Endothelial cell of umbilical vein (primary cell): ENCODE results near the gene IGFBP6. TPM values are rescaled to one million over a fixed set of nuclear protein-coding genes. Genes with fewer than 3 reads are reported as not detected.

Experiments
- BruUV-seq: library from RNA; stranded (reverse); fragments of 400-500 nt; replicated peaks from 2 replicates; lab custom pipeline; 2021; lab: Mats Ljungman, UMichigan
- CTCF ChIA-PET: fragments of 300-600, 350-600 bp; sonication (Branson Sonifier 250); formaldehyde crosslinking; loops from one replicate; lab custom pipeline; 2021; ENCODE audit warnings: antibody characterized with exemption, inconsistent platforms; lab: Charles Lee
- POLR2A ChIA-PET: fragments of 300-600, 350-600 bp; sonication (Branson Sonifier 250); formaldehyde crosslinking; loops from one replicate; lab custom pipeline; 2021; ENCODE audit warnings: antibody characterized with exemption, inconsistent platforms; lab: Charles Lee
- DNase-seq: peaks from one replicate; pipeline ENCODE4 v3.0.0-alpha.2; 2011; ENCODE audit warnings: low read depth, low spot score
- FAIRE-seq: peaks from 2 replicates; lab custom pipeline; 2011; peaks lifted over from hg19 to GRCh38; lab: Jason Lieb, UNC
- H2AFZ ChIP-seq: 2 replicates; pipeline ENCODE4 v1.6.0; 2012; ENCODE audit warnings: low read depth, low read length, control low read depth, inconsistent platforms
- H3K27ac ChIP-seq: 2 replicates; pipeline ENCODE4 v1.5.1; 2011; ENCODE audit warnings: low read depth, mild to moderate bottlenecking, control low read depth, low read length, moderate library complexity; ENCODE audit not compliant: insufficient read depth
- H3K27me3 ChIP-seq, 2 experiments: 2 replicates each; pipeline versions ENCODE4 v1.6.0 to v1.6.1; 2011; ENCODE audit warnings: low read length in 2 of 2, mixed read lengths in 1 of 2; ENCODE audit not compliant: control insufficient read depth in 2 of 2, insufficient read depth in 2 of 2
- H3K36me3 ChIP-seq, 2 experiments: 2 replicates in 1 of 2; 3 replicates in 1 of 2; pipeline ENCODE4 v1.5.1; 2011; ENCODE audit warnings: low read length in 2 of 2, mild to moderate bottlenecking in 1 of 2, moderate library complexity in 1 of 2; ENCODE audit not compliant: control insufficient read depth in 2 of 2, insufficient read depth in 2 of 2; ENCODE audit errors: extremely low read depth in 1 of 2
- H3K4me1 ChIP-seq: 3 replicates; pipeline ENCODE4 v1.5.1; 2011; ENCODE audit warnings: mild to moderate bottlenecking, low read length; ENCODE audit not compliant: control insufficient read depth, insufficient read depth; ENCODE audit errors: extremely low read depth
- H3K4me2 ChIP-seq: 2 replicates; pipeline ENCODE4 v1.6.1; 2011; ENCODE audit warnings: low read length, control low read depth, mixed read lengths; ENCODE audit not compliant: insufficient read depth
- H3K4me3 ChIP-seq, 3 experiments: fragments of 200-600 bp in 1 of 3; sonication (generic), shearing (Covaris generic) in 1 of 3; replicated peaks in 1 of 3; 2 replicates each; pipeline ENCODE4 v1.5.1; 2011 to 2016; ENCODE audit warnings: control low read depth in 3 of 3, low read length in 3 of 3, mild to moderate bottlenecking in 2 of 3, inconsistent platforms in 1 of 3, low read depth in 1 of 3, moderate library complexity in 1 of 3; ENCODE audit not compliant: insufficient read depth in 1 of 3
- H3K79me2 ChIP-seq: 2 replicates; pipeline ENCODE4 v1.6.0; 2012; ENCODE audit warnings: low read length, inconsistent platforms; ENCODE audit not compliant: control insufficient read depth, insufficient read depth
- H3K9ac ChIP-seq: replicated peaks from 2 replicates; pipeline ENCODE3; 2011; ENCODE audit warnings: low read length, control low read depth; ENCODE audit not compliant: insufficient read depth; ENCODE audit errors: extremely low read depth
- H3K9me1 ChIP-seq: replicated peaks from 3 replicates; pipeline ENCODE4 v1.6.0; 2011; ENCODE audit warnings: mild to moderate bottlenecking, low read length; ENCODE audit not compliant: control insufficient read depth, insufficient read depth; ENCODE audit errors: extremely low read depth
- H3K9me3 ChIP-seq: replicated peaks from 2 replicates; pipeline ENCODE4 v1.5.1; 2012; ENCODE audit warnings: low read length, inconsistent platforms; ENCODE audit not compliant: control insufficient read depth, insufficient read depth
- H4K20me1 ChIP-seq: replicated peaks from 2 replicates; pipeline ENCODE3; 2011; ENCODE audit warnings: mild to moderate bottlenecking, low read length; ENCODE audit not compliant: control insufficient read depth, insufficient read depth; ENCODE audit errors: extremely low read depth
- GATA2 ChIP-seq: IDR thresholded peaks from 2 replicates; pipeline ENCODE4 v1.7.0; 2011; ENCODE audit warnings: low read depth, mild to moderate bottlenecking, moderate library complexity, mixed read lengths, low read length; ENCODE audit not compliant: insufficient read length, insufficient read depth
- JUN ChIP-seq: IDR thresholded peaks from 2 replicates; pipeline ENCODE4 v1.6.1; 2011; ENCODE audit warnings: borderline replicate concordance, low read depth; ENCODE audit not compliant: insufficient read length, insufficient read depth
- MYC ChIP-seq: IDR thresholded peaks from one replicate; pipeline ENCODE4 v1.6.1; 2011; ENCODE audit warnings: mild to moderate bottlenecking, low read depth, low read length
- POLR2A ChIP-seq: IDR thresholded peaks from 2 replicates; pipeline ENCODE4 v1.6.1; 2012; ENCODE audit warnings: low read depth, mild to moderate bottlenecking, control low read depth, low read length
- dilution Hi-C: fragments of 300-500 bp; cut with MboI; formaldehyde crosslinking; loops from one replicate; pipeline ENCODE4 v1.15.0; 2019; ENCODE audit warnings: low sequenced_read_pairs; ENCODE audit not compliant: extremely low pct_ligation_motif_present
- intact Hi-C: fragments of 100-400 bp; cut with micrococcal nuclease; formaldehyde crosslinking; loops from one replicate; pipeline ENCODE4 v1.10.0; 2022
- polyA plus RNA-seq, 4 experiments: library from polyadenylated mRNA; depleted of rRNA in 3 of 4; stranded (reverse) in 3 of 4; unstranded in 1 of 4; fragments of >200 nt; gene quantifications; 2 replicates each; pipeline versions ENCODE4 v1.2.1 to v1.2.3, GENCODE V29; 2011 to 2012; ENCODE audit warnings: missing spikeins in 1 of 4
- total RNA-seq: library from RNA; stranded (reverse); gene quantifications from 2 replicates; pipeline ENCODE4 v1.2.3, GENCODE V29; 2021
- TF ChIP-seq, protein P1 (sequence below), 2 donors: IDR thresholded peaks; 1 replicate in 1 of 2; 2 replicates in 1 of 2; pipeline ENCODE4 v1.5.1; 2011; ENCODE audit warnings: low read length in 2 of 2, mild to moderate bottlenecking in 2 of 2, moderate library complexity in 2 of 2, control low read depth in 1 of 2, inconsistent platforms in 1 of 2, low read depth in 1 of 2; ENCODE audit not compliant: insufficient read depth in 1 of 2; ENCODE audit errors: extremely low read depth in 1 of 2

The IGFBP6 gene
- total and polyA plus RNA-seq, 2 donors (not counting 3 experiments of a cell fraction or from before 2014, with no cell fraction given): 14.1 to 18.2 TPM

DNA sequence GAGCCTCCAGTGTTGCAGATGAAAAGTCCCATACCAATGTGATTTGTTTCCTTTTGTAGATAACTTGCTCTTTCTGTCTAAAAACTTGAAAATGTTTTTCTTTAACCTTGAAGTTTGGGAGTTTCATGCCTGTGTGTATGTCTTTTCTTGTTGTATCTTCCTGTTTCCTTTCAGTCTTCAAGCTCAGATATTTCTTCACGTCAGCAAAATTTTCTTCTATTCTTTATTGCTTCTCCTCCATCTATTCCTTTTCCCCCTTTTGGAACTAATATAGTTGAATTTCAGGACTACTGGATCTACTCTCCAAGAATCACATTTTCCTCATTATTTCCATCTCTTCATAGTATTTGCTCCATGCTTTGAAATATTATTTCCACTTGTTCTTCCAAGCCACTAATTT is 29.7 kb downstream of the IGFBP6 start:
- dilution Hi-C loops: no loop called here
- Histone ChIP-seq H3K79me2 (no peaks in the 10 kb centered on the region), H3K9me3 (no peaks in the 10 kb centered on the region), H3K4me2 (no peak overlapping the region), H3K9me1 (no peaks in the 10 kb centered on the region), H4K20me1 (no peaks in the 10 kb centered on the region), H3K27me3 (peaks cover 3 to 7% of the 10 kb centered on the region in 2 experiments), H3K27ac (no peak overlapping the region), H2AFZ (no peak overlapping the region), H3K36me3 (no peaks in the 10 kb centered on the region), H3K4me1 (no peaks in the 10 kb centered on the region), H3K9ac (no peak overlapping the region), H3K4me3 (no peak overlapping the region)
- FAIRE-seq (no peak), DNase-seq (no peak)
- ChIA-PET CTCF (interaction anchor here (1.2 kb wide), 1 partner anchor 71 kb away, joined by 3 read pairs; no protein-coding TSS in a partner anchor), POLR2A (no interaction called here)
- TF ChIP-seq POLR2A: no peak
- TF ChIP-seq JUN: no peak
- TF ChIP-seq MYC: no peak
- TF ChIP-seq, protein P1, sequence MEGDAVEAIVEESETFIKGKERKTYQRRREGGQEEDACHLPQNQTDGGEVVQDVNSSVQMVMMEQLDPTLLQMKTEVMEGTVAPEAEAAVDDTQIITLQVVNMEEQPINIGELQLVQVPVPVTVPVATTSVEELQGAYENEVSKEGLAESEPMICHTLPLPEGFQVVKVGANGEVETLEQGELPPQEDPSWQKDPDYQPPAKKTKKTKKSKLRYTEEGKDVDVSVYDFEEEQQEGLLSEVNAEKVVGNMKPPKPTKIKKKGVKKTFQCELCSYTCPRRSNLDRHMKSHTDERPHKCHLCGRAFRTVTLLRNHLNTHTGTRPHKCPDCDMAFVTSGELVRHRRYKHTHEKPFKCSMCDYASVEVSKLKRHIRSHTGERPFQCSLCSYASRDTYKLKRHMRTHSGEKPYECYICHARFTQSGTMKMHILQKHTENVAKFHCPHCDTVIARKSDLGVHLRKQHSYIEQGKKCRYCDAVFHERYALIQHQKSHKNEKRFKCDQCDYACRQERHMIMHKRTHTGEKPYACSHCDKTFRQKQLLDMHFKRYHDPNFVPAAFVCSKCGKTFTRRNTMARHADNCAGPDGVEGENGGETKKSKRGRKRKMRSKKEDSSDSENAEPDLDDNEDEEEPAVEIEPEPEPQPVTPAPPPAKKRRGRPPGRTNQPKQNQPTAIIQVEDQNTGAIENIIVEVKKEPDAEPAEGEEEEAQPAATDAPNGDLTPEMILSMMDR (IDR thresholded peaks at IDR 0.05; ENCODE audit: extremely low read depth in 1 of 2, insufficient read depth in 1 of 2, low read depth in 1 of 2, low read length in 2 of 2): no peak
- BruUV-seq: no TSS peak
- intact Hi-C loops: no loop called here

DNA sequence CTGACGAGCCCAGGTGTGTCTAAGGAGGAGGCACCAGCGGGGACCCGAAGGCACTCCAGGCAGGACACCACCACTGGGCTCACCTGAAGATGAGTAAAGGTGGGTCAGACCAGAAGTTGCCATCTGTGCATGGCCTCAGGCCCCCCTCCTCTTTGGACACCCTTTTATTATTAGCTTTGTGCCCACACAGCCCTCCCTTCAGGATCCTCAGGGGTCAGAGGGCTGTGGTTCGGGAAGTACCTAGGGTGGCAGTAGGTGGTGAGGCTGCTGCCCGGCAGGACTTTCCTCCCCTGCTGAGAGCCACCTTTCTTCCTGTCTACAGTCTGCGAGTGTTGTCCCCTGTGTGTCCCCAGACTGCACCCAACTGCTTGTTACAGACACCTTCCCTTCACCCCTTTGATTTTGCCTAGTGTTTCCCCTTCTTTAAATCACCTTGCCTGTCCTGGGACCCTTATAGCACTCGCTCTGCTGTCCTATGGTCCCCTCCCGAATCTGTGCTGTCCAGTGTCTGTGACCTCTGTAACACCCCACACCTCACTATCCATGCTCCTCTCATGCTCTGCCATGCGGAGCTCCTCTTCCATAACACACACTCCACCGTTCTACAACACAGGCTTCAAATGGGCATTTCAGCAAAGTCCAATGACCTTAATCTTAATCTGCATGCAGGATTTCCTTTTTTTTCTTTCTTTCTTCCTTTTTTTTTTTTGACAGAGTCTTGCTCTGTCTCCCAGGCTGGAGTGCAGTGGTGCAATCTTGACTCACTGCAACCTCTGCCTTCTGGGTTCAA is 31.5 kb downstream of the IGFBP6 start:
- Histone ChIP-seq H3K4me1 (no peaks in the 10 kb centered on the region), H3K4me3 (no peak overlapping the region), H3K4me2 (no peak overlapping the region), H3K27ac (no peak overlapping the region), H3K36me3 (no peaks in the 10 kb centered on the region), H3K27me3 (peaks cover 3 to 7% of the 10 kb centered on the region in 2 experiments), H3K9me1 (no peaks in the 10 kb centered on the region), H3K79me2 (no peaks in the 10 kb centered on the region), H2AFZ (no peak overlapping the region), H4K20me1 (no peaks in the 10 kb centered on the region), H3K9me3 (no peaks in the 10 kb centered on the region), H3K9ac (no peak overlapping the region)
- no peak for DNase-seq
- CTCF ChIA-PET: no interaction called here
- intact Hi-C loops: no loop called here
- FAIRE-seq: no peak
- no TSS peak for BruUV-seq
- no peak for TF ChIP-seq GATA2
- POLR2A ChIA-PET: no interaction called here
- dilution Hi-C loops: no loop called here
